ENCODE data around the gene LPP. TPM values are rescaled to one million over a fixed set of nuclear protein-coding genes. Genes with fewer than 3 reads are reported as not detected.

Gene LPP
- polyA plus RNA-seq, 2 of the 4 experiments (the other 2 are of a cell fraction): 11.0 to 30.8 TPM

DNA sequence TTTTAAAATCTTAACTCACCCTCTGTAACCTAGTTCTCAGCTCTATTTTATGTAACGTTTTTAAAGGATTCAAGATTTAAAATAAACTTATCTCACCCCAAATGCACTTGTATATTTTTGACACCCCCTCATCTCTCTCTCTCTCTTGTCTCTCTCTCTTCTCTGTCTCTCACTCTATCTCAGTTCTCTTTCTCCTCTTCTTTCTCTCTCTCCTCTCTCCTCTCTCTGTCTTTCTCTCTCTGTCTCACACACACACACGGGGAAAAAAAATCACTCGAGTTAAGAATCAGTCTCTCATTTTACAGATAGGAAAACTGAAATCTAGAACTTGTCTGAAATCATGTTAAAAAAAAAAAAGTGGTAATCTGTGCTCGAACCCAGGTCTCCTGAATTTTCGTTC is 108.5 kb downstream of the LPP start:
- POLR2A ChIA-PET: interaction anchor here (1.0 kb wide), 1 partner anchor 517 kb away, joined by 3 read pairs; the partner anchor contains the start of gene BCL6
- peaks cover 90% of the 10 kb centered on the region for H3K4me1 ChIP-seq

DNA sequence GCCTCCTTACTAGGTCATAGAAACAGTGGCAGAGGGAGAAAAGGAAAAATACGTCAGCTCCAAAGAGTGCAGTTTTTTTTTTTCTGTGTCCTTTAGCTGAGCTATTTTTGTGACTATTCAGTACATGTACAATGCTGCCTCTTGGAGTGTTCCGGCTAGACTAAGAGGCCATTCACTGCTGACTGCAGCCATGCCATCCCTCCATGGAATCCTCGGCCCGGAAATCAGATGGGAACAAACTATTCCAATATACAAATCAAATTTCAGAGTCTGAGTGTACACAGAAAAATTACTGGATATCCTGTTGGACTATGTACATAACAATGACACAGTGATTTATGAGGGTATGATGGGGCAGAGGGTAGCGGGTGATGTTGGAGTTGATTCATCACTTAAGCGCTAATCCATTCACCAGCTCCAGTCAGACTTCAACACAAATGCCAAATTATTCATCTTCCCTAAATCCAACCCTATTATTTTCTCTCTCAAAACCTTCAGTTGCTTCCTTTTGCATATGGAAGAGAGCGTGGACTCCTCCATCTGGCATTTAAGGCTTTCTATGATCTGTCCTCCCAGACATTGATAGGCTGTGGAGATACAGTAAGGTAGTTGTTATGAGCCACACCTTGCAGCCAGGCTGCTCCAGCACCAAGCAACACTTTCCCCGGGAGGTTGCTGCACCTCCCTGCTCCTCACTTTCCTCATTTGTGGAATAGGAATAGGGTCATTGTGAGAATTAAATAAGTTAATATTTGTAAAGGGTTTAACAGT is 109.1 kb downstream of the LPP start:
- DNase-seq (ENCODE audit: low read depth in 1 of 2, low spot score in 1 of 2): peak in 1 of 2 experiments; percentile 89
- no peak for FAIRE-seq
- peaks cover 90% of the 10 kb centered on the region for H3K4me1 ChIP-seq
- peak overlapping the region; percentile 90 for H3K4me2 ChIP-seq
- ATAC-seq: peak; percentile 81 to 84
- WGBS (ENCODE audit: missing lambda C conversion rate): 3% methylated on average over 8 of the region's 8 CpGs
- ChIA-PET POLR2A (interaction anchor here (0.5 to 1.0 kb wide), 2 partner anchors 420 to 518 kb away, joined by 3 to 5 read pairs; partner anchors contain the start of gene BCL6), CTCF (interaction anchor here (0.6 to 6.9 kb wide), 8 partner anchors 13 to 1093 kb away, joined by 3 to 43 read pairs (median 4); no protein-coding TSS in a partner anchor)
- H3K27ac ChIP-seq: peak overlapping the region; percentile 82 to 84
- no peak overlapping the region for H3K4me3 ChIP-seq
- H3K9me3 ChIP-seq: no peaks in the 10 kb centered on the region
- no peak for TF ChIP-seq RFX5 (IDR thresholded peaks at IDR 0.05)
- peak; percentile 91; the same call in 1 of the 2 replicates for TF ChIP-seq HOXB5 (CRISPR knock-in tag; IDR thresholded peaks at IDR 0.05)
- TF ChIP-seq BHLHE40 (IDR thresholded peaks at IDR 0.05; ENCODE audit: low read depth, low read length): no peak
- no peak for TF ChIP-seq MYC (IDR thresholded peaks at IDR 0.05; ENCODE audit: borderline replicate concordance, low read length)
- no peak for TF ChIP-seq ZSCAN20 (CRISPR knock-in tag; IDR thresholded peaks at IDR 0.05)
- TF ChIP-seq, protein P1, sequence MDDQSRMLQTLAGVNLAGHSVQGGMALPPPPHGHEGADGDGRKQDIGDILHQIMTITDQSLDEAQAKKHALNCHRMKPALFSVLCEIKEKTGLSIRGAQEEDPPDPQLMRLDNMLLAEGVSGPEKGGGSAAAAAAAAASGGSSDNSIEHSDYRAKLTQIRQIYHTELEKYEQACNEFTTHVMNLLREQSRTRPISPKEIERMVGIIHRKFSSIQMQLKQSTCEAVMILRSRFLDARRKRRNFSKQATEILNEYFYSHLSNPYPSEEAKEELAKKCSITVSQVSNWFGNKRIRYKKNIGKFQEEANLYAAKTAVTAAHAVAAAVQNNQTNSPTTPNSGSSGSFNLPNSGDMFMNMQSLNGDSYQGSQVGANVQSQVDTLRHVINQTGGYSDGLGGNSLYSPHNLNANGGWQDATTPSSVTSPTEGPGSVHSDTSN (IDR thresholded peaks at IDR 0.05): peak; percentile 85
- peak; percentile 87 for TF ChIP-seq JUNB (IDR thresholded peaks at IDR 0.05)
- TF ChIP-seq GATA3 (IDR thresholded peaks at IDR 0.05; ENCODE audit: borderline replicate concordance): peak; percentile 90
- peak; percentile 43 for TF ChIP-seq SMC3 (IDR thresholded peaks at IDR 0.05)
- 0 out of 3 replicates have a peak, but pooled peaks have one; percentile 41 for TF ChIP-seq BCL3 (IDR thresholded peaks at IDR 0.05)
- TF ChIP-seq EHF (CRISPR knock-in tag; IDR thresholded peaks at IDR 0.05): no peak
- no peak for TF ChIP-seq CHD2 (IDR thresholded peaks at IDR 0.05; ENCODE audit: low read length, partially characterized antibody)
- no peak for TF ChIP-seq RCOR1 (IDR thresholded peaks at IDR 0.05; ENCODE audit: low read depth, low read length)
- peak; percentile 83; the same call in 1 of the 2 replicates for TF ChIP-seq FOSL2 (IDR thresholded peaks at IDR 0.05)
- peak; percentile 85 for TF ChIP-seq FOSL2 (CRISPR knock-in tag; IDR thresholded peaks at IDR 0.05)
- TF ChIP-seq KDM5A (IDR thresholded peaks at IDR 0.05): no peak
- no peak for TF ChIP-seq CBX8 (IDR thresholded peaks at IDR 0.05)
- TF ChIP-seq ELK1 (IDR thresholded peaks at IDR 0.05; ENCODE audit: low read depth, low read length): no peak
- no peak for TF ChIP-seq RNF2 (IDR thresholded peaks at IDR 0.05; ENCODE audit: borderline replicate concordance, low read depth)
- TF ChIP-seq JUN (IDR thresholded peaks at IDR 0.05): peak; percentile 73 to 74; a peak in 3 of 5 replicates

More for the DNA sequence above, 108.5 kb downstream of the LPP start:
- WGBS (ENCODE audit: missing lambda C conversion rate): 4% methylated on average over 5 of the region's 5 CpGs
- Histone ChIP-seq H3K4me3 (no peak overlapping the region), H3K9me3 (no peaks in the 10 kb centered on the region), H3K4me2 (peak overlapping the region; percentile 90), H3K27ac (peak overlapping the region; percentile 82 to 84)
- TF ChIP-seq FOXS1 (CRISPR knock-in tag; IDR thresholded peaks at IDR 0.05) (no peak), HEYL (CRISPR knock-in tag; IDR thresholded peaks at IDR 0.05) (no peak), ELK1 (IDR thresholded peaks at IDR 0.05; ENCODE audit: low read depth, low read length) (no peak), PHF8 (IDR thresholded peaks at IDR 0.05; ENCODE audit: borderline replicate concordance, low read depth) (no peak), RCOR1 (IDR thresholded peaks at IDR 0.05; ENCODE audit: low read depth, low read length) (no peak), NFE2L2 (conservative IDR thresholded peaks at IDR 0.05; ENCODE audit: low read length) (no peak), CHD4 (IDR thresholded peaks at IDR 0.05; ENCODE audit: borderline replicate concordance) (no peak), RARB (CRISPR knock-in tag; IDR thresholded peaks at IDR 0.05) (no peak), TP53 (CRISPR knock-in tag; IDR thresholded peaks at IDR 0.05) (no peak), EP300 (IDR thresholded peaks at IDR 0.05) (no peak), CHD2 (IDR thresholded peaks at IDR 0.05; ENCODE audit: low read length, partially characterized antibody) (no peak), ZC3H11A (IDR thresholded peaks at IDR 0.05) (no peak), ZFP36 (IDR thresholded peaks at IDR 0.05; ENCODE audit: borderline replicate concordance, partially characterized antibody) (no peak), EHF (CRISPR knock-in tag; IDR thresholded peaks at IDR 0.05) (no peak), KDM5A (IDR thresholded peaks at IDR 0.05) (no peak), ZNF302 (CRISPR knock-in tag; IDR thresholded peaks at IDR 0.05) (no peak), GATA3 (IDR thresholded peaks at IDR 0.05; ENCODE audit: borderline replicate concordance) (no peak), NR3C1 (IDR thresholded peaks at IDR 0.05) (no peak)
- TF ChIP-seq, protein P1 (IDR thresholded peaks at IDR 0.05): no peak
- TF ChIP-seq, protein P2, sequence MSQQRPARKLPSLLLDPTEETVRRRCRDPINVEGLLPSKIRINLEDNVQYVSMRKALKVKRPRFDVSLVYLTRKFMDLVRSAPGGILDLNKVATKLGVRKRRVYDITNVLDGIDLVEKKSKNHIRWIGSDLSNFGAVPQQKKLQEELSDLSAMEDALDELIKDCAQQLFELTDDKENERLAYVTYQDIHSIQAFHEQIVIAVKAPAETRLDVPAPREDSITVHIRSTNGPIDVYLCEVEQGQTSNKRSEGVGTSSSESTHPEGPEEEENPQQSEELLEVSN (IDR thresholded peaks at IDR 0.05; ENCODE audit: borderline replicate concordance, low read depth): no peak
- no peak for FAIRE-seq
- no peak for ATAC-seq
- CTCF ChIA-PET: interaction anchor here (0.6 to 6.9 kb wide), 6 partner anchors 14 to 1092 kb away, joined by 3 to 43 read pairs (median 5); no protein-coding TSS in a partner anchor
- DNase-seq (ENCODE audit: low read depth in 1 of 2, low spot score in 1 of 2): no peak
